ENCODE measurements around the gene HTRA3.

Gene HTRA3

GRCh38 chr4:8324640-8325239 is 55.2 kb downstream of the HTRA3 start:
- Histone ChIP-seq H3K4me1 (ENCODE audit: insufficient read depth, low read length) (no peaks in the 10 kb centered on the region), H3K36me3 (ENCODE audit: insufficient read depth, low read length) (no peaks in the 10 kb centered on the region), H3K9ac (ENCODE audit: low read depth, low read length) (no peak overlapping the region), H3K9me3 (ENCODE audit: control insufficient read depth, insufficient read depth, low read length) (no peaks in the 10 kb centered on the region)

- no peaks in the 10 kb centered on the region for H3K36me3 ChIP-seq (ENCODE audit: insufficient read depth, low read length)
- H3K4me1 ChIP-seq (ENCODE audit: insufficient read depth, low read length) = no peaks in the 10 kb centered on the region
- no peaks in the 10 kb centered on the region for H3K9me3 ChIP-seq (ENCODE audit: control insufficient read depth, insufficient read depth, low read length)
- no peak overlapping the region for H3K9ac ChIP-seq (ENCODE audit: low read depth, low read length)
Observed at GRCh38 chr4:8325291-8325973, 55.9 kb downstream of the HTRA3 start.

- no peaks in the 10 kb centered on the region for H3K4me1 ChIP-seq (ENCODE audit: insufficient read depth, low read length)
- H3K9ac ChIP-seq (ENCODE audit: low read depth, low read length) = no peak overlapping the region
- H3K36me3 ChIP-seq (ENCODE audit: insufficient read depth, low read length) = no peaks in the 10 kb centered on the region
- no peaks in the 10 kb centered on the region for H3K9me3 ChIP-seq (ENCODE audit: control insufficient read depth, insufficient read depth, low read length)
Observed at GRCh38 chr4:8326206-8326605, 56.7 kb downstream of the HTRA3 start.

GRCh38 chr4:8328456-8328855 is 58.9 kb downstream of the HTRA3 start:
- Histone ChIP-seq H3K9me3 (ENCODE audit: control insufficient read depth, insufficient read depth, low read length) (no peaks in the 10 kb centered on the region), H3K9ac (ENCODE audit: low read depth, low read length) (no peak overlapping the region), H3K4me1 (ENCODE audit: insufficient read depth, low read length) (no peaks in the 10 kb centered on the region), H3K36me3 (ENCODE audit: insufficient read depth, low read length) (no peaks in the 10 kb centered on the region)

DNA sequence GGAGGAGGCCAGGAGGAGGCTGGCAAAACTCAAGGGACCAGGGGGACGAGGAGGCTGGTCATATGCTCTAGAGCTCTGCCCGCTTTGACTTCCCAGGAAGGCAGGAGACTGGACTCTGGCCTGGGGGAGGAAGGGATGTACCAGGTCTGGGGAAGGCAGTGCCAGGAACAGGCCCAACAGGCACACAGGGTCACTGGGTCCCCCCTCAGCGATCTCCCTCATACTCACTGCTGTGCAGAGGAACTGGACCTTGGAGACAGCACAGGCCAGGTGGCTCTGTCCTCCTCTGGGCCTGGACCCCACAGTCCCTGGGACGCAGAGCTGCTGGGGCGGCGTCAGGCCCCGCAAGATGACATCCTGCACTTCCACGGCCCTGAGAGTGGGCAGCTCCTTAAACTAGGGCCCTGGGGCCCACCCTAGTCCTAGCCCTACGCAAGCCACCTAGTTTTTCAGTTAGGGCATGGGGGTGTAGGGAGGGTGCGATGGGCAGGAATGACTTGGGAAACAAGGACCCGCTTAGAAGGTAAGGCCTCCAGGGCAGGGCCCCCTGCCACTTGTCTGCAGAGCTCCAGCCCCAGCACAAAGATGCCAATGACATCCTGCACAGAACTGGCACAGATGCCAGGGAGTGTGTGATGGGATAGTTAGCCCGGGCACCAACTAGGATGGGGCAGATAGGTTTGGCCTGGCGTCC is 59.5 kb downstream of the HTRA3 start:
- H3K9ac ChIP-seq (ENCODE audit: low read depth, low read length) = no peak overlapping the region
- no peaks in the 10 kb centered on the region for H3K4me1 ChIP-seq (ENCODE audit: insufficient read depth, low read length)
- no peaks in the 10 kb centered on the region for H3K9me3 ChIP-seq (ENCODE audit: control insufficient read depth, insufficient read depth, low read length)
- H3K36me3 ChIP-seq (ENCODE audit: insufficient read depth, low read length) = no peaks in the 10 kb centered on the region

DNA sequence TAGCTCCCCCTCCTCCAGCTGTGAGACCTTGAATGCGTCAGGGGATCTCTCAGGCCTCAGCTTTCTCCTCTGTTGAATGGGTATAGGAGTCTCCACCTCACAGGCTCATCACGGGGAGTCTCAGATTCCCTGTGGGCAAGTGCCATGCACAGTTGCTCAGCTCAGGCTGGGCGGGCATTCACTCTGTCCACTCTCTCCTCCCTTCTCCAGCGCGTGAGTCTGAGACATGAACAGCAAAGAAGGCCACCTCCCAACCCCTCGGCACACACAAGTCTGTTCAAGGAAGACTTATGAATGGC is 60.0 kb downstream of the HTRA3 start:
- no peaks in the 10 kb centered on the region for H3K9me3 ChIP-seq (ENCODE audit: control insufficient read depth, insufficient read depth, low read length)
- H3K4me1 ChIP-seq (ENCODE audit: insufficient read depth, low read length) = no peaks in the 10 kb centered on the region
- no peak overlapping the region for H3K9ac ChIP-seq (ENCODE audit: low read depth, low read length)
- no peaks in the 10 kb centered on the region for H3K36me3 ChIP-seq (ENCODE audit: insufficient read depth, low read length)

GRCh38 chr4:8329859-8330761 is 60.6 kb downstream of the HTRA3 start:
- H3K9me3 ChIP-seq (ENCODE audit: control insufficient read depth, insufficient read depth, low read length) = no peaks in the 10 kb centered on the region
- no peaks in the 10 kb centered on the region for H3K4me1 ChIP-seq (ENCODE audit: insufficient read depth, low read length)
- H3K9ac ChIP-seq (ENCODE audit: low read depth, low read length) = no peak overlapping the region
- H3K36me3 ChIP-seq (ENCODE audit: insufficient read depth, low read length) = no peaks in the 10 kb centered on the region

DNA sequence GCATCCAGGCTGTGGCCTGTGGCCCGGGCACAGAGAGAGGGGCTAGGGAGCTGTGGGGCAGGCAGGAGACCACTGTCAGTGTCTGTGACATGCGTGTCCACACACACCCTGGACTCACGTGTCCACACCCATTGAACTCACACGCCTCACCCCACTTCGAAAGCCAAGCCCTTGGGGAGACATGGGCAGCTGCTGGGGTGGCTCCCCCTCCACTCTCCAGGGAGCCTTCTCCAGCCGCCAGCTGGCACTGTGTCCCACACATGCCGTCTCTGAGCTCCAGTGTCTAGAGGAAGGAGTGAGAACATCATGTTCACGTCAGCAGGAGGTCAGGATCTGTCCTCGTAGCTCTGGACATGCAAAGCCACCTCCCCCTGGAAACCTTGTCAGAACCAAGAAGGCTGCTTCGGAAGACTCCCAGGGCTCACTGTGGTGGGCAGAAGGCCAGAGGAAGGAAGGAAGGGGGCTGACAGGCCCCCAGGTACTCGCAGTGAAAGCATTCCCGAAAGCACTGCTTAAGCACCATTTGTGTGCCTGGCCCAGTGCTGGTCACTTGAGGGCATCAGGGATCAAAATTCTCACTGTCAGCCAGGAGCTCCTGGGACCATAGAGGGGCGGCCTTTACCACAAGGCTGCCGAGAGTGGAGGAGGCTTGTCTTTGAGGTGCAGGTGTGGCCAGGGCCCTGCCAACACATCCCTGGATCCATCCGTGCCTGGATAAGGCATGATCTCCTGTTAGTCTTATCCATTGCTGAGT is 61.4 kb downstream of the HTRA3 start:
- Histone ChIP-seq H3K36me3 (ENCODE audit: insufficient read depth, low read length) (no peaks in the 10 kb centered on the region; the same call in 1 of the 2 replicates), H3K9ac (ENCODE audit: low read depth, low read length) (no peak overlapping the region), H3K4me1 (ENCODE audit: insufficient read depth, low read length) (no peaks in the 10 kb centered on the region), H3K9me3 (ENCODE audit: control insufficient read depth, insufficient read depth, low read length) (no peaks in the 10 kb centered on the region)

DNA sequence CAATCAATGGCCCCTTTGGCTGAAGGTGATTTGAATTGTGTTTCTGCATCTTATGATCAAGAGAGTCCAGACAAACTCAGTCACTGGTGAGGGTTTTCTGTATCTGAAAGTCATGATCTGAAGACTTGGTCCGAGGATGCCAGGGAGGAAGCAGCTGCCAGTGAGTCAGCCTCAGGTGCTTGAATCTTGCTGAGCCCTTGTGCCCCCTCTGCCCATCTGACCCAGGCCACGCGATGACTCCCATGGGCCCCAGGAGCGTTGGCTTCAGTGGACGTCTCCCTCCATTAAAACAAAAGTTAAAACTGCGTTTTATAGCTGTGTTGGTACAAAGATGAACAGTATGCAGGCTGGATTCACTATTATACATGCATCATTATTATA is 62.0 kb downstream of the HTRA3 start:
- Histone ChIP-seq H3K9me3 (ENCODE audit: control insufficient read depth, insufficient read depth, low read length) (no peaks in the 10 kb centered on the region), H3K9ac (ENCODE audit: low read depth, low read length) (no peak overlapping the region), H3K4me1 (ENCODE audit: insufficient read depth, low read length) (no peaks in the 10 kb centered on the region), H3K36me3 (ENCODE audit: insufficient read depth, low read length) (no peaks in the 10 kb centered on the region; the same call in 1 of the 2 replicates)

DNA sequence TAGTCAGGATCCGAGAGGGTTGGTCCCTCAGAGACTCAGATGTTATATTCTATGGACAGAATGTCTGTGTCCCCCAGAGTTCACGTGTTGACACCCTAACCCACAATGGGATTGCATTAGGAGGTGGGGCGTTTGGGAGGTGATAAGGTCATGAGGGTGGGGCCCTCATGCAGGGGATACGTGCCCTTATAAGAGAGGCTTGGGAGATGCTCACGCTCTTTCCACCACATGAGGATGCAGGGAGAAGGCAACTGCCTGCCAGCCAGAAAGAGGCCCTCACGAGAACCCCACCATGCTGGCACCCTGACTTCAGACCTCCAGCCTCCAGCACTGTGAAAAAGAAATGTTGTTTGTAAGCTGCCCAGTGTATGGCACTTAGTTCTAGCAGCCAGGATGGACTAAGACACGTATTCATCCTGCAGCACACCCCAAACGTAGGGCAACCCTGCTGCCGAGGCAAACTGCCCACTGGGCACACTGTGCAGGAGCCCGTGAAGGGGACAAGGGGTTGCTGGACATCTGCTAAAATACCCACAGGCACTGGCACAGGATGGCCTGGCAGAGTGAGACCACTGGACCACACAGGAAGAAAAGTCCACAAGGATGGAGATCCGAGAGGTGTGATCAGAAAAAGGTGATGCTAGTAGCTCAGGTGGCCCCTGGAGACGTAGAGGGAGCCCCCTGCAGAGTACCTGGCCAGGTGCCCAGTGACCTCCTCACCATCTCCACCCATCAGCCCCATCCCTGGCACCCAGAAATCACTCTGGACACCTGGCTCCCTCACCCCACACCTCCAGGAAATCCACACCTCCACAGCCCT is 62.7 kb downstream of the HTRA3 start:
- Histone ChIP-seq H3K9ac (ENCODE audit: low read depth, low read length) (no peak overlapping the region), H3K36me3 (ENCODE audit: insufficient read depth, low read length) (no peaks in the 10 kb centered on the region; the same call in 1 of the 2 replicates), H3K4me1 (ENCODE audit: insufficient read depth, low read length) (no peaks in the 10 kb centered on the region), H3K9me3 (ENCODE audit: control insufficient read depth, insufficient read depth, low read length) (no peaks in the 10 kb centered on the region)

GRCh38 chr4:8332891-8333331 is 63.4 kb downstream of the HTRA3 start:
- Histone ChIP-seq H3K4me1 (ENCODE audit: insufficient read depth, low read length) (no peaks in the 10 kb centered on the region), H3K9me3 (ENCODE audit: control insufficient read depth, insufficient read depth, low read length) (no peaks in the 10 kb centered on the region), H3K36me3 (ENCODE audit: insufficient read depth, low read length) (no peaks in the 10 kb centered on the region; the same call in 1 of the 2 replicates), H3K9ac (ENCODE audit: low read depth, low read length) (no peak overlapping the region)

GRCh38 chr4:8333726-8334460 is 64.3 kb downstream of the HTRA3 start:
- H3K4me1 ChIP-seq (ENCODE audit: insufficient read depth, low read length) = no peaks in the 10 kb centered on the region
- H3K9ac ChIP-seq (ENCODE audit: low read depth, low read length) = no peak overlapping the region
- H3K36me3 ChIP-seq (ENCODE audit: insufficient read depth, low read length) = no peaks in the 10 kb centered on the region; the same call in 1 of the 2 replicates
- H3K9me3 ChIP-seq (ENCODE audit: control insufficient read depth, insufficient read depth, low read length) = no peaks in the 10 kb centered on the region

Data from ES-I3 (cell line).